Measurements from ENCODE around the gene TMEM74B. TPM values are rescaled to one million over a fixed set of nuclear protein-coding genes. Genes with fewer than 3 reads are reported as not detected.

TMEM74B gene
- polyA plus RNA-seq, 3 donors, result not detected

DNA sequence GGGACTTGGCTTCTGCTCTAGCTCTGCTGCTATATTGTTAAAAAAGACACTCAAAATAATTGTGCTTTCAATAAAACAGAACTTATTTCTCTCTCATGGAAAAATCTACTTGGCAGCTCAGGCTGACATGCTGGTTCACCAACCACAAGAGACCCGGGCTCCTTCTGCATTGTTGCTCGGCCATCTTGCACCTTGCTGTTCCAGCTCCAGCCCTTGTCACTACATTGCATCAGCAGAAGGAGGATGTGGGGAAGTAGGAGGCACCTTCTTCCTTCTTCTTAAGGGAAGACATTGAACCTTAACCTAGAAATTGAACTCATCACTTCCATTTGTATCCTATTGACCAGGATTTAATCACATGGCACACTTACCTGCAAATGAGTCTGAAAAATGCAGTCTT, 11.9 kb upstream of the TMEM74B start:
- Histone ChIP-seq H3K27me3 (ENCODE audit: control insufficient read depth in 2 of 2, insufficient read depth in 2 of 2, low read length in 2 of 2) (no peaks in the 10 kb centered on the region), H3K4me1 (ENCODE audit: control insufficient read depth in 1 of 2, insufficient read depth in 2 of 2, low read length in 2 of 2) (no peaks in the 10 kb centered on the region), H3K36me3 (replicated peaks in 1 of 2; ENCODE audit: control insufficient read depth in 1 of 2, insufficient read depth in 2 of 2, low read length in 2 of 2) (no peaks in the 10 kb centered on the region), H3K27ac (ENCODE audit: low read depth in 1 of 2, low read length in 2 of 2) (no peak overlapping the region), H3K9me3 (replicated peaks in 1 of 2; ENCODE audit: control insufficient read depth in 1 of 2, insufficient read depth in 1 of 2, low read length in 2 of 2) (no peaks in the 10 kb centered on the region), H3K79me2 (ENCODE audit: insufficient read depth, low read length) (no peaks in the 10 kb centered on the region), H3K4me3 (replicated peaks in 1 of 3; ENCODE audit: low read depth in 2 of 3, low read length in 3 of 3) (no peak overlapping the region), H2AFZ (ENCODE audit: insufficient read depth, low read depth, low read length, poor library complexity, severe bottlenecking) (no peak overlapping the region), H3K9ac (ENCODE audit: insufficient read depth, low read length, poor library complexity, severe bottlenecking) (no peak overlapping the region), H4K20me1 (ENCODE audit: insufficient read depth, low read length) (no peaks in the 10 kb centered on the region), H3K4me2 (replicated peaks; ENCODE audit: extremely low read depth, low read length, poor library complexity, severe bottlenecking) (no peak overlapping the region)
- no CpG with 5 or more reads among the region's 2 CpGs for WGBS (ENCODE audit: insufficient coverage)
- Mint-ChIP-seq H3K27me3 (ENCODE audit: low read depth in 3 of 3) (peaks cover 2 to 6% (median 5%) of the 10 kb centered on the region in 3 donors), H3K27ac (no peak overlapping the region), H3K36me3 (no peaks in the 10 kb centered on the region), H3K4me1 (peaks cover 2% of the 10 kb centered on the region), H3K9me3 (peaks cover 0 to 5% (median 3%) of the 10 kb centered on the region in 7 donors), H3K4me3 (no peak overlapping the region)
- intact Hi-C loops (cut with micrococcal nuclease), result no loop called here
- TF ChIP-seq, protein P1, sequence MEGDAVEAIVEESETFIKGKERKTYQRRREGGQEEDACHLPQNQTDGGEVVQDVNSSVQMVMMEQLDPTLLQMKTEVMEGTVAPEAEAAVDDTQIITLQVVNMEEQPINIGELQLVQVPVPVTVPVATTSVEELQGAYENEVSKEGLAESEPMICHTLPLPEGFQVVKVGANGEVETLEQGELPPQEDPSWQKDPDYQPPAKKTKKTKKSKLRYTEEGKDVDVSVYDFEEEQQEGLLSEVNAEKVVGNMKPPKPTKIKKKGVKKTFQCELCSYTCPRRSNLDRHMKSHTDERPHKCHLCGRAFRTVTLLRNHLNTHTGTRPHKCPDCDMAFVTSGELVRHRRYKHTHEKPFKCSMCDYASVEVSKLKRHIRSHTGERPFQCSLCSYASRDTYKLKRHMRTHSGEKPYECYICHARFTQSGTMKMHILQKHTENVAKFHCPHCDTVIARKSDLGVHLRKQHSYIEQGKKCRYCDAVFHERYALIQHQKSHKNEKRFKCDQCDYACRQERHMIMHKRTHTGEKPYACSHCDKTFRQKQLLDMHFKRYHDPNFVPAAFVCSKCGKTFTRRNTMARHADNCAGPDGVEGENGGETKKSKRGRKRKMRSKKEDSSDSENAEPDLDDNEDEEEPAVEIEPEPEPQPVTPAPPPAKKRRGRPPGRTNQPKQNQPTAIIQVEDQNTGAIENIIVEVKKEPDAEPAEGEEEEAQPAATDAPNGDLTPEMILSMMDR (IDR thresholded peaks at IDR 0.05), result no peak
- no peak for DNase-seq

DNA sequence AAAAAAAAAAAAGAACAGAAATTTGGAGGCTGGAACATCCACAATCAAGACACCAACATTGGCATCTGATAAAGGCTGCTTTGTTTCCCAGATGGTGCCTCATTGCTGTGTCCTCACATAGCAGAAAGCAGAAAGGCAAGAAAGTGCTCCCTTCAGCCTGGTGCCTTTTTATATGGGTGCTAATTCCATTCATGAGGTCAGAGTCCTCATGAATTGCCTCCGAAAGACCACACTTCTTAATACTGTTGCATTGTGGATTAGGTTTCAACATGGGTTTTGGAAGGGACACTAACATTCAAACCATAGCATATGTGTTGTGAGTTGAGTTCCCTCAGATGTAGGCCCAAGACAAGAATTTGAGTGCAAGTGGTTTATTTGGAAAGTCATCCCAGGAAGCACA, 10.4 kb upstream of the TMEM74B start:
- Histone ChIP-seq H3K4me1 (ENCODE audit: control insufficient read depth in 1 of 2, insufficient read depth in 2 of 2, low read length in 2 of 2) (no peaks in the 10 kb centered on the region), H3K27me3 (ENCODE audit: control insufficient read depth in 2 of 2, insufficient read depth in 2 of 2, low read length in 2 of 2) (no peaks in the 10 kb centered on the region), H3K9ac (ENCODE audit: insufficient read depth, low read length, poor library complexity, severe bottlenecking) (no peak overlapping the region), H3K79me2 (ENCODE audit: insufficient read depth, low read length) (no peaks in the 10 kb centered on the region), H3K36me3 (replicated peaks in 1 of 2; ENCODE audit: control insufficient read depth in 1 of 2, insufficient read depth in 2 of 2, low read length in 2 of 2) (no peaks in the 10 kb centered on the region), H2AFZ (ENCODE audit: insufficient read depth, low read depth, low read length, poor library complexity, severe bottlenecking) (no peak overlapping the region), H3K9me3 (replicated peaks in 1 of 2; ENCODE audit: control insufficient read depth in 1 of 2, insufficient read depth in 1 of 2, low read length in 2 of 2) (no peaks in the 10 kb centered on the region), H4K20me1 (ENCODE audit: insufficient read depth, low read length) (no peaks in the 10 kb centered on the region), H3K4me2 (replicated peaks; ENCODE audit: extremely low read depth, low read length, poor library complexity, severe bottlenecking) (no peak overlapping the region), H3K4me3 (replicated peaks in 1 of 3; ENCODE audit: low read depth in 2 of 3, low read length in 3 of 3) (no peak overlapping the region), H3K27ac (ENCODE audit: low read depth in 1 of 2, low read length in 2 of 2) (no peak overlapping the region)
- Mint-ChIP-seq H3K4me1 (peaks cover 2% of the 10 kb centered on the region), H3K9me3 (peaks cover 0 to 5% (median 3%) of the 10 kb centered on the region in 7 donors), H3K27me3 (ENCODE audit: low read depth in 3 of 3) (peaks cover 2 to 10% (median 8%) of the 10 kb centered on the region in 3 donors), H3K4me3 (no peak overlapping the region), H3K36me3 (no peaks in the 10 kb centered on the region), H3K27ac (no peak overlapping the region)
- DNase-seq, result no peak
- WGBS (ENCODE audit: insufficient coverage), result no CpG with 5 or more reads among the region's 1 CpG
- TF ChIP-seq, protein P1 (IDR thresholded peaks at IDR 0.05), result no peak
- intact Hi-C loops (cut with micrococcal nuclease), result no loop called here

All from CD14-positive monocyte (primary cell).